Occipital lobe (tissue), 2 donors: ENCODE results near the gene MYO1D. TPM values are rescaled to one million over a fixed set of nuclear protein-coding genes. Genes with fewer than 3 reads are reported as not detected.
A peak's percentile ranks its signal among the peaks of the same experiment; 100 is the strongest.

ENCODE experiments used
- DNase-seq: peaks from one replicate; lab custom pipeline; 2025; lab: John Stamatoyannopoulos, UW
- total RNA-seq: library from RNA; depleted of rRNA; stranded (reverse); fragments of >200 nt; gene quantifications from one replicate; pipeline ENCODE4 v1.2.3, GENCODE V29; 2014

MYO1D gene
- total RNA-seq, 1 donor from 2014 or later, result 61.0 TPM

- DNase-seq, result no peak
Measured at GRCh38 chr17:32513579-32513978, 363.3 kb downstream of the MYO1D start.

GRCh38 chr17:32512328-32512727 is 364.6 kb downstream of the MYO1D start:
- DNase-seq, result no peak

GRCh38 chr17:32510466-32510865 is 366.5 kb downstream of the MYO1D start:
- no peak for DNase-seq

- DNase-seq, result no peak
Measured at GRCh38 chr17:32508926-32509325, 368.0 kb downstream of the MYO1D start.

- DNase-seq, result no peak
Measured at GRCh38 chr17:32504166-32504990, 372.5 kb downstream of the MYO1D start.

- no peak for DNase-seq
Measured at GRCh38 chr17:32503251-32504165, 373.4 kb downstream of the MYO1D start.

GRCh38 chr17:32502710-32503109 is 374.2 kb downstream of the MYO1D start:
- no peak for DNase-seq

GRCh38 chr17:32502013-32502412 is 374.9 kb downstream of the MYO1D start:
- DNase-seq, result no peak

- no peak for DNase-seq
Measured at GRCh38 chr17:32498391-32498790, 378.5 kb downstream of the MYO1D start.

- DNase-seq, result no peak
Measured at GRCh38 chr17:32497431-32498205, 379.3 kb downstream of the MYO1D start.

GRCh38 chr17:32496395-32497073 is 380.4 kb downstream of the MYO1D start:
- DNase-seq, result no peak

- DNase-seq, result no peak
Measured at GRCh38 chr17:32495359-32496231, 381.3 kb downstream of the MYO1D start.

GRCh38 chr17:32494621-32495358 is 382.1 kb downstream of the MYO1D start:
- peak; percentile 64 for DNase-seq

GRCh38 chr17:32493976-32494513 is 382.9 kb downstream of the MYO1D start:
- no peak for DNase-seq

GRCh38 chr17:32493571-32493970 is 383.4 kb downstream of the MYO1D start:
- DNase-seq, result no peak

- DNase-seq, result no peak
Measured at GRCh38 chr17:32492648-32493289, 384.2 kb downstream of the MYO1D start.

GRCh38 chr17:32492264-32492589 is 384.7 kb downstream of the MYO1D start:
- DNase-seq, result no peak

GRCh38 chr17:32491371-32492263 is 385.3 kb downstream of the MYO1D start:
- no peak for DNase-seq
